HUES48 (cell line): ENCODE results near the gene CTU2.
A peak's percentile ranks its signal among the peaks of the same experiment; 100 is the strongest.

ENCODE experiments used
- H3K27ac ChIP-seq: one replicate; pipeline ENCODE4 v1.7.0; 2013; ENCODE audit warnings: low read depth, low read length, inconsistent platforms
- H3K27me3 ChIP-seq: 2 replicates; pipeline ENCODE4 v1.6.1; 2013; ENCODE audit warnings: mild to moderate bottlenecking, low read length; ENCODE audit not compliant: control insufficient read depth, insufficient read depth
- H3K36me3 ChIP-seq: 2 replicates; pipeline ENCODE4 v1.6.1; 2013; ENCODE audit warnings: low read length; ENCODE audit not compliant: control insufficient read depth, insufficient read depth
- H3K4me1 ChIP-seq: 2 replicates; pipeline ENCODE4 v1.6.1; 2013; ENCODE audit warnings: mild to moderate bottlenecking, low read length; ENCODE audit not compliant: control insufficient read depth, insufficient read depth
- H3K4me3 ChIP-seq: 2 replicates; pipeline ENCODE4 v1.5.1; 2013; ENCODE audit warnings: mild to moderate bottlenecking, low read depth, low read length
- H3K9ac ChIP-seq: 2 replicates; pipeline ENCODE4 v1.6.1; 2013; ENCODE audit warnings: mild to moderate bottlenecking, low read depth, low read length, moderate library complexity
- H3K9me3 ChIP-seq: 2 replicates; pipeline ENCODE4 v1.6.1; 2013; ENCODE audit warnings: low read length; ENCODE audit not compliant: control insufficient read depth, insufficient read depth

CTU2 gene

GRCh38 chr16:88753191-88753590 lies 46.9 kb downstream of the CTU2 start:
- H3K27ac ChIP-seq: no peak overlapping the region
- peaks cover 8% of the 10 kb centered on the region; the same call in 1 of the 2 replicates for H3K4me1 ChIP-seq
- no peaks in the 10 kb centered on the region for H3K36me3 ChIP-seq
- no peaks in the 10 kb centered on the region for H3K27me3 ChIP-seq
- H3K9me3 ChIP-seq: no peaks in the 10 kb centered on the region
- H3K4me3 ChIP-seq: no peak overlapping the region
- no peak overlapping the region for H3K9ac ChIP-seq

GRCh38 chr16:88753602-88754001 lies 47.3 kb downstream of the CTU2 start:
- Histone ChIP-seq H3K27ac (no peak overlapping the region), H3K4me1 (peaks cover 9% of the 10 kb centered on the region; the same call in 1 of the 2 replicates)

GRCh38 chr16:88754109-88754911 lies 48.0 kb downstream of the CTU2 start:
- H3K4me3 ChIP-seq: no peak overlapping the region
- no peaks in the 10 kb centered on the region for H3K27me3 ChIP-seq
- H3K4me1 ChIP-seq: peaks cover 12% of the 10 kb centered on the region; the same call in 1 of the 2 replicates
- H3K36me3 ChIP-seq: no peaks in the 10 kb centered on the region
- H3K9ac ChIP-seq: no peak overlapping the region
- no peak overlapping the region for H3K27ac ChIP-seq
- no peaks in the 10 kb centered on the region for H3K9me3 ChIP-seq

More at GRCh38 chr16:88753602-88754001, 47.3 kb downstream of the CTU2 start:
- Histone ChIP-seq H3K9ac (no peak overlapping the region), H3K9me3 (no peaks in the 10 kb centered on the region), H3K27me3 (no peaks in the 10 kb centered on the region), H3K4me3 (no peak overlapping the region), H3K36me3 (no peaks in the 10 kb centered on the region)

- H3K36me3 ChIP-seq: no peaks in the 10 kb centered on the region
- H3K4me1 ChIP-seq: peaks cover 15% of the 10 kb centered on the region; the same call in 1 of the 2 replicates
- no peak overlapping the region for H3K9ac ChIP-seq
- no peaks in the 10 kb centered on the region for H3K27me3 ChIP-seq
- H3K27ac ChIP-seq: peak overlapping the region; percentile 67
- H3K4me3 ChIP-seq: no peak overlapping the region
- no peaks in the 10 kb centered on the region for H3K9me3 ChIP-seq
These were observed 48.8 kb downstream of the CTU2 start for GRCh38 chr16:88754912-88755744.

GRCh38 chr16:88755745-88756443 lies 49.6 kb downstream of the CTU2 start:
- Histone ChIP-seq H3K4me3 (no peak overlapping the region), H3K27ac (no peak overlapping the region), H3K27me3 (no peaks in the 10 kb centered on the region), H3K9me3 (no peaks in the 10 kb centered on the region), H3K36me3 (no peaks in the 10 kb centered on the region), H3K9ac (no peak overlapping the region), H3K4me1 (peaks cover 15% of the 10 kb centered on the region; the same call in 1 of the 2 replicates)

GRCh38 chr16:88758227-88758943 lies 52.1 kb downstream of the CTU2 start:
- Histone ChIP-seq H3K27me3 (no peaks in the 10 kb centered on the region), H3K4me3 (no peak overlapping the region), H3K36me3 (no peaks in the 10 kb centered on the region), H3K4me1 (peaks cover 26% of the 10 kb centered on the region; the same call in 1 of the 2 replicates), H3K27ac (no peak overlapping the region), H3K9me3 (no peaks in the 10 kb centered on the region), H3K9ac (no peak overlapping the region)

GRCh38 chr16:88758944-88759244 lies 52.6 kb downstream of the CTU2 start:
- Histone ChIP-seq H3K27ac (peak overlapping the region; percentile 67), H3K4me3 (no peak overlapping the region), H3K27me3 (no peaks in the 10 kb centered on the region), H3K9me3 (no peaks in the 10 kb centered on the region), H3K9ac (no peak overlapping the region), H3K36me3 (no peaks in the 10 kb centered on the region), H3K4me1 (peaks cover 31% of the 10 kb centered on the region)

- H3K9ac ChIP-seq: no peak overlapping the region
- no peaks in the 10 kb centered on the region for H3K27me3 ChIP-seq
- H3K27ac ChIP-seq: peak overlapping the region; percentile 67
- no peak overlapping the region for H3K4me3 ChIP-seq
- H3K9me3 ChIP-seq: no peaks in the 10 kb centered on the region
- no peaks in the 10 kb centered on the region for H3K36me3 ChIP-seq
- H3K4me1 ChIP-seq: peaks cover 35% of the 10 kb centered on the region
These were observed 53.1 kb downstream of the CTU2 start for GRCh38 chr16:88759245-88759975.

- no peak overlapping the region for H3K4me3 ChIP-seq
- H3K9me3 ChIP-seq: no peaks in the 10 kb centered on the region
- H3K27ac ChIP-seq: peak overlapping the region; percentile 67
- peaks cover 34% of the 10 kb centered on the region for H3K4me1 ChIP-seq
- H3K27me3 ChIP-seq: no peaks in the 10 kb centered on the region
- H3K36me3 ChIP-seq: no peaks in the 10 kb centered on the region
- no peak overlapping the region for H3K9ac ChIP-seq
These were observed 53.7 kb downstream of the CTU2 start for GRCh38 chr16:88759976-88760350.
